HG03521 (cell line): Measurements from ENCODE around the gene CAMKMT.

Experiments
- ATAC-seq: cut with Tn5 transposase; IDR thresholded peaks from one replicate; pipeline ENCODE4 v1.9.1; 2021; ENCODE audit warnings: mild to moderate bottlenecking, moderate library complexity; ENCODE audit not compliant: unreplicated experiment

CAMKMT gene

GRCh38 chr2:44723921-44724320 lies 362.2 kb downstream of the CAMKMT start:
- ATAC-seq, result no peak

GRCh38 chr2:44730593-44730992 lies 368.8 kb downstream of the CAMKMT start:
- ATAC-seq, result no peak

DNA sequence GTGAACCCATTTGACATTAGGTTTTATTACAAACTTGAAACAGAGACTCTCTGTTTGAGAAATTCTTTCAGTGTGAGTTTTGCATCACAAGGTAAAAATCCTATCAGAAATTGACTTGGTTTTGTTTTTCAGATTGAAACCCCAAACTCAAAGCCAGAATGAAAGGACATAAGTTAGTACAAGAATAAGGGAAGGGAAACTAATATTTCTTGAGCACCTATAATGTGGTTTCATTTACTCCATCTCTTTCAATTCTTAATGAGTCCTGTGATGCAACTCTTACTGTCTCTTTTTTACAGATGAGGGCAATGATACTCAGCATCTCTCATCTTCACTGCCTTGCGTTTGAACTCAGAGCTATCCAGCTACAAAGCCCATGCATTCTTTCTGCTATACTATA lies 369.8 kb downstream of the CAMKMT start:
- peak; percentile 77 for ATAC-seq

DNA sequence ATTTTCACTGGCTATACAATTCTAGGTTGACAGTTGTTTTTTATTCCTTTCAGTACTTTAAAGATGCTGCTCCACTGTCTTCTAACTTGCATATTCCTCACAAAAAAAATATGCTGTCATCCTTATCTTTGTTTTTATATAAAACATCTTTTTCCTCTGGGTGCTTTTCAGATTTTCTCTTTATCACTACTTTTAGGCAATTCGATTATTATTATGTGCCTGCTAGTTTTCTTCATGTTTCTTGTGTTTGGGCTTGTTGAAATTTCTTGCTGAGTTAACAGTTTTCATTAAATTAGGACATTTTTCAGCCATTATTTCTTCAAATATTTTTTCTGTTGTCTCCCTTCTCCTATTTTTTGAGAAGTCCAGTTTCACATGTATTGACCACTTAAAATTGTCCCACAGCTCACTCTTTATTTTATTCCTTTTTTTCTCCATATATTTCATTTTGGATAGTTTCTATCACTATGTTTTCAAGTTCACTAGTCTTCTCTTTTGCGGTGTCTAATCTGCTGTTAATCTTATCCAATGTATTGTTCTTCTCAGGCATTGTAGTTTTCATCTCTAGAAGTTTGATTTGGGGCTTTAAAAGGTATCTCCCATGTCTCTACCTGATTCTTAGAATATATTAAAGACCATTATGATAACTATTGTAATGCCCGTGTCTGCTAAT lies 374.7 kb downstream of the CAMKMT start:
- no peak for ATAC-seq

- no peak for ATAC-seq
Measured at GRCh38 chr2:44740678-44741077, 378.9 kb downstream of the CAMKMT start.

DNA sequence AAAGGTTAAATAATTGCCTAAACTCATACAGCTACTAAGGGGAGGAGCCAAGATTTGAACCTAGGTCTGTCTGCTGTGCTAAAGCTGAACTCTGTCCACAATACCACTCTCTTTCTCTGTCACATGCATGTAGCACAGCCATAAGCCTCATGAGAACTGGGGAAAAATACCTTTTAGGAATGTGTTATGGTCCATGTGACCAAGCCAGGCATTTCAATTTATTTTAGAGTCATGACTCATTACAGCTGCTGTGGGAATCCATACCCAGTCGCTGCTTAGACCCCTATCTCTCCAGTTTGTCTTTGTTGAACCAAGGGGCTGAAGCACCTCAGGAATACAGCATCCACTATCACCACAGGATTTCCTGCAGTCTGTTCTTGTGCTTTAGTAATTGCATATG lies 379.8 kb downstream of the CAMKMT start:
- no peak for ATAC-seq

GRCh38 chr2:44742057-44742456 lies 380.3 kb downstream of the CAMKMT start:
- no peak for ATAC-seq

DNA sequence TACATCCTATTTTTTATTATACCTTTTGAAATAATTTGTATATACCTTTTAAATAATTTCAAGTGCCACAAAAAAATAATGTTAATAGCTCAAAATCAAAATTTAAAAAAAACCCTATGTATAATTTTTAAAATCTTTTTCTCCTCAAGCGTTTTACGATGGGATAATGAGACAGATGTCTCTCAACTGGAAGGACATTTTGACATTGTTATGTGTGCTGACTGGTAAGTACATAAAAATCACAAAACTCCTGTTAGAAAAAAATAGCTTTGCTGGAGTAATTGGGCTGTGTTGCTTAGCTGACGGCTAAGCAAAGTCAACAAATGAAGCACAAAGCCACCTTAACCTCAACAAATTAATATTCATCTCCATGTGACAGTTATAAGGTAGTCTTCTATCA lies 381.7 kb downstream of the CAMKMT start:
- no peak for ATAC-seq

GRCh38 chr2:44744961-44745892 lies 383.5 kb downstream of the CAMKMT start:
- ATAC-seq, result no peak

DNA sequence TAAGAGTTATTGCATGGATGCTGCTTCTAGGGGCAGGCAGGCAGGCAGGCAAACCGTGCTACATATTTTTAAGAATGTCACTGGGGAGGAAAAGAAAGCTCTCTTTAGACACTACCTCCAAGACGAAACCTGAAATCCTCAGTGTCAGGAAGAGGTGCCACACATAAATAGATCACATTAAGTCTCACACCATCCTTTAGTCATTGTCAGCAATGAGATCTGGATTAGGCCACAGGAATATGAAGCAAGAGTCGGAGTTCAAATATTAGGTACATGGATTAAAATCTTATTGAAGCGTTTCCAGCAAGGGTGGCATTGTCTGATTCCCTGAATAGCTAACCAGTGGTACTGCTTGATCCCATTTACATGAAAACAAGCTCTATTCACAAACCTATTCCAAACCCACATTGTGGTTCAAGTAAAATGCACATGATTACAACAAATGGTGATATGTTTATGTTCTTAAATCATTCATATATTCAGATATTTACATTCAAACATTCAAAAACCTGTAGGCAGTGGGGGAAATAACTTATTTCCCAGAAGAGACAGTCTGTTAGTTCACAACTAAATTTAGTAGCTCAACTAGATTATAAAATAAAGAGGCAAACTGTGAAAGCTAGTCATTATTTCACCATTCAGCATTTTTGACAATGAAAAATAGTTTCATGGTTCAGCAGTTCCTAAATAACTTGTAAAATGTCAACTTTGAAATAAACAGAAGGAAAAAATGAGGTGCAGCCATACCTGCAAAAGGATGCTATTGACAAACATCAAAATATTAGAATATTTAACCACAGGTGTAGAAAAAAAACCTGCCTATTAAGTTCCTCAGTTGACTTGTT lies 384.4 kb downstream of the CAMKMT start:
- no peak for ATAC-seq

DNA sequence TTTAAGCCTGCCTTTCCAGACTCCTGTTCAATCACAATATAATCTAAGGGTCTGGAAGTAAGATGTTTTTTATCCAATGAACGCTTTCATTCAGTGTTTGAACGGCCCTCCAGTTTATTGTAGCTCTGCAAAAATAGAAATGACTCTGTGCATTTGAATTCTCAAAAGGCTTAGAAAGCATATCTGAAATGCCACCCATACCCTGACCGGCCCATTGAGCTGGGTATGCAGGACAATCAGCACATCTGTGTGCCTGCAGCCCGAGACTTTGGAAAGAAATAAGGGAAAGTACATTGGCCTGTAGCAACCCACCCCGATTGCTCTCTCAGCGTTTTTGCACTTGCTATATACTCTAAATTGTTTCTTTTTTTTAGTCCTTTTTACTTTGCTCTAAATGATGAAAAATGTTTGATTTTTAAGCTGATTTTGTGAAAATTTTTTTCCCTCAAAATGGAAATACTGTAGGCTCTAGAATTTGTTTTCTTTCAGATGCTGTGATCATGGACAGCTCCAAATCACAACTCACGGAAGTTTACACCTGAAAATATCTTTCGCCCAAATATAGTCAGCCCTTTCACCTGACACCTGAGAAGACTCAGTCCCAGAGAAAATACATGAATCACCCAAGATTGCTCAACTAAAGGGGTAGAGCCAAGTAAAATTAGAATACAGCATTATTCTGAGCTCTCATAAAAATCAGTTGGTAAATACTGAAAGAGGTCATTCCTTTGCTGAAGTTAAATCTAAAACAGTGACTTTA lies 385.3 kb downstream of the CAMKMT start:
- ATAC-seq, result no peak

GRCh38 chr2:44747794-44748193 lies 386.0 kb downstream of the CAMKMT start:
- ATAC-seq, result no peak

DNA sequence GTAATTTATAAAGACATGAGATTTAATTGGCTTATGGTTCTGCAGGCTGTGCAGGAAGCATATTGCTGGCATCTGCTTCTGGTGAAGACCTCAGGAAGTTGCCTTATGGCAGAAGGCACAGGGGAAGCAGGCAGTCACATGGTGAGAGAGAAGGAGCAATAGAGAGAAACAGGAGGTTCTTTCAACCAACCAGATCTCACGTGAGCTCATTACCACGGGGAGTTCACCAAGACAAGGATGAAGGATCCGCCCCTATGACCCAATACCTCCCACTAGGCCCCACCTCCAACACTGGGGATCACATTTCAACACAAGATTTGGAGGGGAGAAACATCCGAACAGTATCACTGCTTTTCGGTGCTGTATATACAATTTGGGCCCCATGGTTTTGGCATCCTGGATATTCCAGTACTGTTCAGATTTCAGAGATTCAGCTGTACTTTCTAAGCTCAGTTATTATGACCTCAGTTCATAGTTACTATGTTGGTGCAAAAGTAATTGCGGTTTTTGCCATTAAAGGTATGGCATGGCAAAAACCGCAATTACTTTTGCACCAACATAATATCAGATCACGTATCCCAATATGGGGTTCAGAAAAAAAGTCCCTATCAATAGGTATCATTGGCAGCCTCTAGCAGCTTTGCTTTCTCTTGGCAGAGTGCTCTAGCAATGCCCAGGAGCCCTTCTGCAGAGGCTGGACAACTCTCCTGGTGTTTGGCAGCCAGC lies 390.2 kb downstream of the CAMKMT start:
- ATAC-seq, result no peak

GRCh38 chr2:44752761-44753160 lies 391.0 kb downstream of the CAMKMT start:
- no peak for ATAC-seq

- no peak for ATAC-seq
Measured at GRCh38 chr2:44753552-44754285, 392.0 kb downstream of the CAMKMT start.

DNA sequence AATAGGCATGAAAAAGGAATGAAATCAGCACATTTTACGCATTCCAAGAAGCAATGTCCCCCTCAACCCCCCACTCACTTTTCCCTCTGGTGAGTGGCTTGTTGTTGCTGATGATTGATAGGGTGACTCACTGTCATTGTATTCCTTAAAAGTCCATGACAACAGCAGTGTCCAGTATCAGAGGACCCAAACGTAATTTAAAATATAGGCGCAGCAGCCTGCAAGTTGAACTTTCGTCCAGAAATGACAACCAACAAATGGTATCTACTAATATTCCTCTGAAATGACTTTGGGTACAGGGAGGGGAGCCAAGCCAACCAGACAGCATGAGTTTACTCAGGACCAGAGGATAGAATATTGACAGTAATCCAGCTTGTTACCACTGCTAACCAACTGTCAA lies 396.8 kb downstream of the CAMKMT start:
- ATAC-seq, result no peak

- no peak for ATAC-seq
Measured at GRCh38 chr2:44759823-44760222, 398.1 kb downstream of the CAMKMT start.

DNA sequence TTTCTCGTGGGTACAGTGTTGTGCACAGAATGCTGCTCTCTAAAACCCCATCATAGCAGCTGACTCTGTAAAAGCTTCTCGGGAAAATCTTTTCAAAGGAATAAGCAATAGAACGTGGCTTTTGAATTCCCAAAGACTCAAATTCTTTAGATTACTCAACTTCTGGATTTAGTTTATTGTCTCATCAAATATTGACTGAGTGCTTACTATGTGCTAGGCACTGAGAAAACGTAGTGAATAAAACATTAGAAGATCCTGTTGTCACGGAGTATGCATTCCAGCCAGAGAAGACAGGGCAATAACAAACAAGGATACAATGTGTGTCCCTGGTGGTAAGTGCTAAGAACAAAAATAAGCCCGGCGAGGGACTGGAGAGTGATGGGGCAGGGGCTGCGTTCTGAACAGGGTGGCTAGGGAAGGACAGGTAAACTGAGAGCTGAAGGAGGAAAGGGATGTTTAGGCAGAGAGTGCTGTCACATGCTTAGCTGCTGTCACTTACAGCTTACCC lies 401.6 kb downstream of the CAMKMT start:
- no peak for ATAC-seq

GRCh38 chr2:44766220-44766619 lies 404.5 kb downstream of the CAMKMT start:
- no peak for ATAC-seq
